ENCODE data around the gene PNKD.

DNA sequence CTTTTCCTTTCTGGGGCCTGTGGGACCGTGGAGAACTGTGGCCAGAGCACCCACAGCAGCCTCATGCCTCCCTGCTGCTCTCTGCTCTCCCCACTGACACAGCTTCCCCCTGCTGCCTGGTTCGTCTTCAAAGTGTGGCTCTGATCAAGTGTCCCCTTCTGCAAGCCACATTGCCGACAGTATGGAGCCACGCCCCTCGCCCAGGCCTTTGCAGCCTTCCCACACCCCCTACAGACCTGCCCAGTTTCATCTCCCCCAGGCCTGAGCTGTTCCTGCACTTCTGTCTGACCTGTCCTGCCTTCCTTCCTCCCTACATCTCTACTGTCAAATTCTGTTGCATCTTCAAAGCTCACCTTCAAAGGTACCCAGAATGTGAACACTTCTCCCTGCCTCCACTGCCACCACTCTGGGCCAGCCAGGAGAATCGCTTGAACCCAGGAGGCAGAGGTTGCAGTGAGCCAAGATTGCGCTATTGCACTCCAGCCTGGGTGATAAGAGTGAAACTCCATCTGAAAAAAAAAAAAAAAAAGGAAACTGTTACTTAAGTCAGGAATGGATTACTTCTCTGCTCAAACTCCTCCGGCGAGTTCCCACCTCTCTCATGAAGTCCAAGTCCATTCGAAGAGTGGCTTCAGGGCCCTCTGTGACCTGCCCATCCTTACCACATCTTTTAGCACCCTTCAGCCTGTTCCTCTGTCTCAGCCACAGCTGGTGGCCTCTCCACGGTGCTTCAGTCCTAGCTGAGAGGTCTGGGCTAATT lies 57.3 kb downstream of the PNKD start:
- TF ChIP-seq, protein P1, sequence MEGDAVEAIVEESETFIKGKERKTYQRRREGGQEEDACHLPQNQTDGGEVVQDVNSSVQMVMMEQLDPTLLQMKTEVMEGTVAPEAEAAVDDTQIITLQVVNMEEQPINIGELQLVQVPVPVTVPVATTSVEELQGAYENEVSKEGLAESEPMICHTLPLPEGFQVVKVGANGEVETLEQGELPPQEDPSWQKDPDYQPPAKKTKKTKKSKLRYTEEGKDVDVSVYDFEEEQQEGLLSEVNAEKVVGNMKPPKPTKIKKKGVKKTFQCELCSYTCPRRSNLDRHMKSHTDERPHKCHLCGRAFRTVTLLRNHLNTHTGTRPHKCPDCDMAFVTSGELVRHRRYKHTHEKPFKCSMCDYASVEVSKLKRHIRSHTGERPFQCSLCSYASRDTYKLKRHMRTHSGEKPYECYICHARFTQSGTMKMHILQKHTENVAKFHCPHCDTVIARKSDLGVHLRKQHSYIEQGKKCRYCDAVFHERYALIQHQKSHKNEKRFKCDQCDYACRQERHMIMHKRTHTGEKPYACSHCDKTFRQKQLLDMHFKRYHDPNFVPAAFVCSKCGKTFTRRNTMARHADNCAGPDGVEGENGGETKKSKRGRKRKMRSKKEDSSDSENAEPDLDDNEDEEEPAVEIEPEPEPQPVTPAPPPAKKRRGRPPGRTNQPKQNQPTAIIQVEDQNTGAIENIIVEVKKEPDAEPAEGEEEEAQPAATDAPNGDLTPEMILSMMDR (IDR thresholded peaks at IDR 0.05; ENCODE audit: low read depth, low read length), result no peak
- TF ChIP-seq EZH2phosphoT487 (IDR thresholded peaks at IDR 0.05; ENCODE audit: low read depth), result no peak
